Measurements from ENCODE around the gene GPC2.

DNA sequence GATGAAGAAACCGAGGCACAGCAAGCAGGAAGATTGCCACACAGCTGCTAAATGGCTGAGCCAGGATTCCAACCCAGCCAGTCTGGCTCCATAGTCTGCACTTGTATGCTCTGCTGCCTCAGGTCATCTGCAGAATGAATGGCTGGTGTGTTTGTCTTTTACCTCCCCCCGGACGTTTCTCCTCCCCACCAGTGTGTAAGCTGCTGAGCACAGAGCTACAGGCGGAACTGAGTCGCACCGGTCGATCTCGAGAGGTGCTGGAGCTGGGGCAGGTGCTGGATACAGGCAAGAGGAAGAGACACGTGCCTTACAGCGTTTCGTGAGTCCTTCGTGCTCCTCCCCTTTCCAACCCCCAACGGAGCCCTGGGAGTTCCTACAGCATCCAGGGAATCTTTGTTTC lies 55.1 kb downstream of the GPC2 start:
- TF ChIP-seq, protein P1, sequence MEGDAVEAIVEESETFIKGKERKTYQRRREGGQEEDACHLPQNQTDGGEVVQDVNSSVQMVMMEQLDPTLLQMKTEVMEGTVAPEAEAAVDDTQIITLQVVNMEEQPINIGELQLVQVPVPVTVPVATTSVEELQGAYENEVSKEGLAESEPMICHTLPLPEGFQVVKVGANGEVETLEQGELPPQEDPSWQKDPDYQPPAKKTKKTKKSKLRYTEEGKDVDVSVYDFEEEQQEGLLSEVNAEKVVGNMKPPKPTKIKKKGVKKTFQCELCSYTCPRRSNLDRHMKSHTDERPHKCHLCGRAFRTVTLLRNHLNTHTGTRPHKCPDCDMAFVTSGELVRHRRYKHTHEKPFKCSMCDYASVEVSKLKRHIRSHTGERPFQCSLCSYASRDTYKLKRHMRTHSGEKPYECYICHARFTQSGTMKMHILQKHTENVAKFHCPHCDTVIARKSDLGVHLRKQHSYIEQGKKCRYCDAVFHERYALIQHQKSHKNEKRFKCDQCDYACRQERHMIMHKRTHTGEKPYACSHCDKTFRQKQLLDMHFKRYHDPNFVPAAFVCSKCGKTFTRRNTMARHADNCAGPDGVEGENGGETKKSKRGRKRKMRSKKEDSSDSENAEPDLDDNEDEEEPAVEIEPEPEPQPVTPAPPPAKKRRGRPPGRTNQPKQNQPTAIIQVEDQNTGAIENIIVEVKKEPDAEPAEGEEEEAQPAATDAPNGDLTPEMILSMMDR (IDR thresholded peaks at IDR 0.05) = no peak
- TF ChIP-seq POLR2A (IDR thresholded peaks at IDR 0.05) = no peak
